Neural cell (in vitro differentiated cells): ENCODE data around the gene DPH3. TPM values are rescaled to one million over a fixed set of nuclear protein-coding genes. Genes with fewer than 3 reads are reported as not detected.

Experiments used
- H2AFZ ChIP-seq: fragments of 200-600, 300-800 bp; sonication (generic), shearing (Covaris generic); 2 replicates; pipeline ENCODE4 v1.6.0; 2014; ENCODE audit warnings: low read depth, mild to moderate bottlenecking, antibody characterized with exemption, low read length, moderate library complexity
- H3F3A ChIP-seq: fragments of 200-600 bp; shearing (Covaris generic); 2 replicates; pipeline ENCODE4 v1.6.1; 2016; ENCODE audit warnings: mild to moderate bottlenecking, moderate library complexity, mixed read lengths, antibody characterized with exemption, low read length; ENCODE audit not compliant: insufficient read depth, poor library complexity, severe bottlenecking
- H3K27ac ChIP-seq: fragments of 200-600, 300-800 bp; sonication (generic), shearing (Covaris generic); 2 replicates; pipeline ENCODE4 v1.5.1; 2014; ENCODE audit warnings: mild to moderate bottlenecking, low read length, moderate library complexity
- H3K27me3 ChIP-seq: fragments of 300-800, 200-600 bp; sonication (generic), shearing (Covaris generic); 2 replicates; pipeline ENCODE4 v1.6.0; 2014; ENCODE audit warnings: mild to moderate bottlenecking, low read depth, low read length, moderate library complexity; ENCODE audit not compliant: insufficient read depth
- H3K36me3 ChIP-seq: fragments of 300-800, 200-600 bp; sonication (generic), shearing (Covaris generic); 2 replicates; pipeline ENCODE4 v1.5.1; 2014; ENCODE audit warnings: mild to moderate bottlenecking, antibody characterized with exemption, low read length, moderate library complexity; ENCODE audit not compliant: insufficient read depth
- H3K4me2 ChIP-seq: fragments of 300-800, 200-600 bp; sonication (generic), shearing (Covaris generic); 2 replicates; pipeline ENCODE4 v1.6.0; 2014; ENCODE audit warnings: mild to moderate bottlenecking, low read length
- H3K4me3 ChIP-seq: fragments of 300-800, 200-600 bp; sonication (generic), shearing (Covaris generic); 2 replicates; pipeline ENCODE4 v1.5.1; 2014; ENCODE audit warnings: mild to moderate bottlenecking, low read length, moderate library complexity
- H3K79me2 ChIP-seq: fragments of 200-600 bp; shearing (Covaris generic); replicated peaks from 2 replicates; pipeline ENCODE4 v1.6.0; 2014; ENCODE audit warnings: mild to moderate bottlenecking, low read length, moderate library complexity; ENCODE audit not compliant: insufficient read depth
- H3K9ac ChIP-seq: fragments of 300-800, 200-600 bp; sonication (generic), shearing (Covaris generic); 2 replicates; pipeline ENCODE4 v1.6.1; 2016; ENCODE audit warnings: mild to moderate bottlenecking, low read length, mixed read lengths
- H3K9me2 ChIP-seq: fragments of 200-600 bp; shearing (Covaris generic); 2 replicates; pipeline ENCODE4 v1.6.1; 2016; ENCODE audit warnings: mild to moderate bottlenecking, low read length, mixed read lengths; ENCODE audit not compliant: insufficient read depth
- H3K9me3 ChIP-seq: fragments of 200-600, 300-800 bp; sonication (generic), shearing (Covaris generic); 2 replicates; pipeline ENCODE4 v1.6.1; 2016; ENCODE audit warnings: mild to moderate bottlenecking, mixed run types, low read length, moderate library complexity, mixed read lengths
- H4K20me1 ChIP-seq: fragments of 200-600 bp; shearing (Covaris generic); 2 replicates; pipeline ENCODE4 v1.6.1; 2016; ENCODE audit warnings: mild to moderate bottlenecking, mixed run types; ENCODE audit not compliant: insufficient read depth
- EP300 ChIP-seq: fragments of 450-650 bp; conservative IDR thresholded peaks from 2 replicates; pipeline ENCODE4 v1.6.1; 2014; ENCODE audit warnings: antibody characterized with exemption, mild to moderate bottlenecking, moderate library complexity; ENCODE audit not compliant: poor library complexity, severe bottlenecking
- EZH2 ChIP-seq: fragments of 200-600, 300-800 bp; shearing (Covaris generic), sonication (generic); IDR thresholded peaks from 2 replicates; pipeline ENCODE4 v1.6.1; 2014; ENCODE audit warnings: antibody characterized with exemption, low read length, borderline replicate concordance, mild to moderate bottlenecking; ENCODE audit not compliant: insufficient read depth, poor library complexity, severe bottlenecking
- MXI1 ChIP-seq: fragments of 450-650 bp; conservative IDR thresholded peaks from 2 replicates; pipeline ENCODE4 v1.6.1; 2014; ENCODE audit warnings: antibody characterized with exemption, mild to moderate bottlenecking; ENCODE audit not compliant: poor library complexity, severe bottlenecking
- POLR2AphosphoS5 ChIP-seq: IDR thresholded peaks from 2 replicates; pipeline ENCODE4 v1.6.1; 2012
- RAD21 ChIP-seq: fragments of 450-650 bp; conservative IDR thresholded peaks from 2 replicates; pipeline ENCODE4 v1.6.1; 2014; ENCODE audit warnings: antibody characterized with exemption, mild to moderate bottlenecking, moderate library complexity
- SMC3 ChIP-seq: fragments of 450-650 bp; conservative IDR thresholded peaks from 2 replicates; pipeline ENCODE4 v1.6.1; 2014; ENCODE audit warnings: antibody characterized with exemption, mild to moderate bottlenecking, moderate library complexity; ENCODE audit not compliant: poor library complexity
- TAF1 ChIP-seq: IDR thresholded peaks from 2 replicates; pipeline ENCODE4 v1.6.1; 2012; ENCODE audit warnings: low read depth
- polyA plus RNA-seq: library from polyadenylated mRNA; depleted of rRNA; stranded (reverse); fragments of >200 nt; gene quantifications from 2 replicates; pipeline ENCODE4 v1.2.3, GENCODE V29; 2014
- TF ChIP-seq, protein P1 (sequence below): fragments of 450-650 bp; IDR thresholded peaks from 2 replicates; pipeline ENCODE4 v1.5.1; 2014; ENCODE audit warnings: antibody characterized with exemption, mild to moderate bottlenecking, moderate library complexity; ENCODE audit not compliant: poor library complexity, severe bottlenecking
- TF ChIP-seq, protein P2 (sequence below): IDR thresholded peaks from 2 replicates; pipeline ENCODE4 v1.6.1; 2012; ENCODE audit warnings: borderline replicate concordance

Gene DPH3
- polyA plus RNA-seq, 1 donor from 2014 or later = 38.5 TPM

- Histone ChIP-seq H3K79me2 (no peaks in the 10 kb centered on the region), H3K27ac (no peak overlapping the region), H3K9ac (no peak overlapping the region), H3K9me2 (no peaks in the 10 kb centered on the region), H3K36me3 (no peaks in the 10 kb centered on the region), H3K4me3 (no peak overlapping the region), H2AFZ (no peak overlapping the region), H4K20me1 (no peaks in the 10 kb centered on the region), H3K9me3 (no peaks in the 10 kb centered on the region), H3K4me2 (no peak overlapping the region), H3F3A (peaks cover 2% of the 10 kb centered on the region), H3K27me3 (no peaks in the 10 kb centered on the region)
- TF ChIP-seq EP300 (no peak), TAF1 (no peak), RAD21 (no peak)
- TF ChIP-seq, protein P1, sequence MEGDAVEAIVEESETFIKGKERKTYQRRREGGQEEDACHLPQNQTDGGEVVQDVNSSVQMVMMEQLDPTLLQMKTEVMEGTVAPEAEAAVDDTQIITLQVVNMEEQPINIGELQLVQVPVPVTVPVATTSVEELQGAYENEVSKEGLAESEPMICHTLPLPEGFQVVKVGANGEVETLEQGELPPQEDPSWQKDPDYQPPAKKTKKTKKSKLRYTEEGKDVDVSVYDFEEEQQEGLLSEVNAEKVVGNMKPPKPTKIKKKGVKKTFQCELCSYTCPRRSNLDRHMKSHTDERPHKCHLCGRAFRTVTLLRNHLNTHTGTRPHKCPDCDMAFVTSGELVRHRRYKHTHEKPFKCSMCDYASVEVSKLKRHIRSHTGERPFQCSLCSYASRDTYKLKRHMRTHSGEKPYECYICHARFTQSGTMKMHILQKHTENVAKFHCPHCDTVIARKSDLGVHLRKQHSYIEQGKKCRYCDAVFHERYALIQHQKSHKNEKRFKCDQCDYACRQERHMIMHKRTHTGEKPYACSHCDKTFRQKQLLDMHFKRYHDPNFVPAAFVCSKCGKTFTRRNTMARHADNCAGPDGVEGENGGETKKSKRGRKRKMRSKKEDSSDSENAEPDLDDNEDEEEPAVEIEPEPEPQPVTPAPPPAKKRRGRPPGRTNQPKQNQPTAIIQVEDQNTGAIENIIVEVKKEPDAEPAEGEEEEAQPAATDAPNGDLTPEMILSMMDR = no peak
- TF ChIP-seq, protein P2, sequence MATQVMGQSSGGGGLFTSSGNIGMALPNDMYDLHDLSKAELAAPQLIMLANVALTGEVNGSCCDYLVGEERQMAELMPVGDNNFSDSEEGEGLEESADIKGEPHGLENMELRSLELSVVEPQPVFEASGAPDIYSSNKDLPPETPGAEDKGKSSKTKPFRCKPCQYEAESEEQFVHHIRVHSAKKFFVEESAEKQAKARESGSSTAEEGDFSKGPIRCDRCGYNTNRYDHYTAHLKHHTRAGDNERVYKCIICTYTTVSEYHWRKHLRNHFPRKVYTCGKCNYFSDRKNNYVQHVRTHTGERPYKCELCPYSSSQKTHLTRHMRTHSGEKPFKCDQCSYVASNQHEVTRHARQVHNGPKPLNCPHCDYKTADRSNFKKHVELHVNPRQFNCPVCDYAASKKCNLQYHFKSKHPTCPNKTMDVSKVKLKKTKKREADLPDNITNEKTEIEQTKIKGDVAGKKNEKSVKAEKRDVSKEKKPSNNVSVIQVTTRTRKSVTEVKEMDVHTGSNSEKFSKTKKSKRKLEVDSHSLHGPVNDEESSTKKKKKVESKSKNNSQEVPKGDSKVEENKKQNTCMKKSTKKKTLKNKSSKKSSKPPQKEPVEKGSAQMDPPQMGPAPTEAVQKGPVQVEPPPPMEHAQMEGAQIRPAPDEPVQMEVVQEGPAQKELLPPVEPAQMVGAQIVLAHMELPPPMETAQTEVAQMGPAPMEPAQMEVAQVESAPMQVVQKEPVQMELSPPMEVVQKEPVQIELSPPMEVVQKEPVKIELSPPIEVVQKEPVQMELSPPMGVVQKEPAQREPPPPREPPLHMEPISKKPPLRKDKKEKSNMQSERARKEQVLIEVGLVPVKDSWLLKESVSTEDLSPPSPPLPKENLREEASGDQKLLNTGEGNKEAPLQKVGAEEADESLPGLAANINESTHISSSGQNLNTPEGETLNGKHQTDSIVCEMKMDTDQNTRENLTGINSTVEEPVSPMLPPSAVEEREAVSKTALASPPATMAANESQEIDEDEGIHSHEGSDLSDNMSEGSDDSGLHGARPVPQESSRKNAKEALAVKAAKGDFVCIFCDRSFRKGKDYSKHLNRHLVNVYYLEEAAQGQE = no peak
Observed at GRCh38 chr3:16300307-16300706, 35.6 kb upstream of the DPH3 start.

- Histone ChIP-seq H3K27me3 (no peaks in the 10 kb centered on the region), H3K4me2 (no peak overlapping the region), H3K9me2 (no peaks in the 10 kb centered on the region), H3K36me3 (no peaks in the 10 kb centered on the region), H3K9ac (no peak overlapping the region), H3K4me3 (no peak overlapping the region), H3F3A (peaks cover 2% of the 10 kb centered on the region), H3K9me3 (no peaks in the 10 kb centered on the region), H3K27ac (no peak overlapping the region), H3K79me2 (no peaks in the 10 kb centered on the region), H2AFZ (no peak overlapping the region), H4K20me1 (no peaks in the 10 kb centered on the region)
- TF ChIP-seq, protein P2 = no peak
- TF ChIP-seq RAD21 = no peak
- TF ChIP-seq MXI1 = no peak
- TF ChIP-seq, protein P1 = no peak
- no peak for TF ChIP-seq POLR2AphosphoS5
- no peak for TF ChIP-seq EP300
- no peak for TF ChIP-seq TAF1
- no peak for TF ChIP-seq EZH2
- no peak for TF ChIP-seq SMC3
Observed at GRCh38 chr3:16299746-16300145, 35.0 kb upstream of the DPH3 start.
